Measurements from ENCODE around the gene NPSR1. TPM values are rescaled to one million over a fixed set of nuclear protein-coding genes. Genes with fewer than 3 reads are reported as not detected.

Gene NPSR1
- total and polyA plus RNA-seq, 4 donors = not detected

- no peak for TF ChIP-seq YY1 (IDR thresholded peaks at IDR 0.05)
- no peak for TF ChIP-seq RAD21 (IDR thresholded peaks at IDR 0.05)
- TF ChIP-seq NR2F2 (IDR thresholded peaks at IDR 0.05) = no peak
- no peak for TF ChIP-seq SP1 (IDR thresholded peaks at IDR 0.05)
- no peak for TF ChIP-seq RXRA (IDR thresholded peaks at IDR 0.05)
- no peak for DNase-seq (ENCODE audit: low spot score)
- H3K9ac ChIP-seq (ENCODE audit: low read depth in 1 of 2, low read length in 2 of 2) = no peak overlapping the region
- no peaks in the 10 kb centered on the region for H3K4me1 ChIP-seq (ENCODE audit: control insufficient read depth in 4 of 4, insufficient read depth in 4 of 4, low read length in 3 of 4)
- no peaks in the 10 kb centered on the region for H3K27me3 ChIP-seq (ENCODE audit: control insufficient read depth in 4 of 4, insufficient read depth in 4 of 4, low read length in 3 of 4)
- no peak overlapping the region for H3K4me3 ChIP-seq (ENCODE audit: low read depth in 1 of 3, low read length in 3 of 3)
- no peak overlapping the region for H3K27ac ChIP-seq (ENCODE audit: low read depth in 1 of 2, low read length in 2 of 2)
- H3K36me3 ChIP-seq (ENCODE audit: control insufficient read depth in 4 of 4, insufficient read depth in 3 of 4, low read depth in 1 of 4, low read length in 3 of 4) = no peaks in the 10 kb centered on the region
- no peaks in the 10 kb centered on the region for H3K9me3 ChIP-seq (ENCODE audit: control insufficient read depth in 4 of 4, low read length in 3 of 4)
These were observed 62.3 kb downstream of the NPSR1 start for GRCh38 chr7:34720289-34720688.

GRCh38 chr7:34723338-34723737 lies 65.3 kb downstream of the NPSR1 start:
- Histone ChIP-seq H3K9ac (ENCODE audit: low read depth in 1 of 2, low read length in 2 of 2) (no peak overlapping the region), H3K4me3 (ENCODE audit: low read depth in 1 of 3, low read length in 3 of 3) (no peak overlapping the region), H3K9me3 (ENCODE audit: control insufficient read depth in 4 of 4, low read length in 3 of 4) (no peaks in the 10 kb centered on the region), H3K27me3 (ENCODE audit: control insufficient read depth in 4 of 4, insufficient read depth in 4 of 4, low read length in 3 of 4) (no peaks in the 10 kb centered on the region), H3K36me3 (ENCODE audit: control insufficient read depth in 4 of 4, insufficient read depth in 3 of 4, low read depth in 1 of 4, low read length in 3 of 4) (no peaks in the 10 kb centered on the region), H3K27ac (ENCODE audit: low read depth in 1 of 2, low read length in 2 of 2) (no peak overlapping the region), H3K4me1 (ENCODE audit: control insufficient read depth in 4 of 4, insufficient read depth in 4 of 4, low read length in 3 of 4) (no peaks in the 10 kb centered on the region)
- DNase-seq (ENCODE audit: low spot score) = no peak
- TF ChIP-seq YY1 (IDR thresholded peaks at IDR 0.05) (no peak), GABPA (IDR thresholded peaks at IDR 0.05 in 1 of 2, conservative IDR thresholded peaks at IDR 0.05 in 1 of 2) (no peak), ATF3 (IDR thresholded peaks at IDR 0.05) (no peak)

- Histone ChIP-seq H3K27ac (ENCODE audit: low read depth in 1 of 2, low read length in 2 of 2) (no peak overlapping the region), H3K9ac (ENCODE audit: low read depth in 1 of 2, low read length in 2 of 2) (no peak overlapping the region), H3K4me3 (ENCODE audit: low read depth in 1 of 3, low read length in 3 of 3) (no peak overlapping the region), H3K27me3 (ENCODE audit: control insufficient read depth in 4 of 4, insufficient read depth in 4 of 4, low read length in 3 of 4) (no peaks in the 10 kb centered on the region), H3K36me3 (ENCODE audit: control insufficient read depth in 4 of 4, insufficient read depth in 3 of 4, low read depth in 1 of 4, low read length in 3 of 4) (no peaks in the 10 kb centered on the region), H3K4me1 (ENCODE audit: control insufficient read depth in 4 of 4, insufficient read depth in 4 of 4, low read length in 3 of 4) (no peaks in the 10 kb centered on the region), H3K9me3 (ENCODE audit: control insufficient read depth in 4 of 4, low read length in 3 of 4) (no peaks in the 10 kb centered on the region)
- 43% methylated on average over 2 of the region's 2 CpGs for WGBS
- no peak for DNase-seq (ENCODE audit: low spot score)
- TF ChIP-seq ZBTB33 (IDR thresholded peaks at IDR 0.05) (no peak), TAF1 (conservative IDR thresholded peaks at IDR 0.05) (no peak), ATF3 (IDR thresholded peaks at IDR 0.05) (no peak), CTCF (IDR thresholded peaks at IDR 0.05; ENCODE audit: low read depth, low read length, missing input control) (no peak), MAX (IDR thresholded peaks at IDR 0.05) (no peak), GABPA (IDR thresholded peaks at IDR 0.05 in 1 of 2, conservative IDR thresholded peaks at IDR 0.05 in 1 of 2) (no peak), HNF4A (conservative IDR thresholded peaks at IDR 0.05) (no peak), RAD21 (IDR thresholded peaks at IDR 0.05) (no peak), EGR1 (IDR thresholded peaks at IDR 0.05; ENCODE audit: low read depth in 2 of 2) (no peak), REST (IDR thresholded peaks at IDR 0.05) (no peak), YY1 (IDR thresholded peaks at IDR 0.05) (no peak), NR2F2 (IDR thresholded peaks at IDR 0.05) (no peak)
These were observed 66.0 kb downstream of the NPSR1 start for GRCh38 chr7:34723866-34724490.
